Astrocyte (in vitro differentiated cells and primary cell): Measurements from ENCODE around the gene REEP1.

Source experiments
- EZH2 ChIP-seq: IDR thresholded peaks from 2 replicates; pipeline ENCODE4 v1.6.1; 2012; ENCODE audit warnings: mild to moderate bottlenecking, low read length, inconsistent platforms; ENCODE audit not compliant: insufficient read depth
- TF ChIP-seq, protein P1 (sequence below): IDR thresholded peaks from 2 replicates; pipeline ENCODE4 v1.5.1; 2011; ENCODE audit warnings: low read depth, mild to moderate bottlenecking, inconsistent platforms, low read length, moderate library complexity; ENCODE audit not compliant: insufficient read depth

DNA sequence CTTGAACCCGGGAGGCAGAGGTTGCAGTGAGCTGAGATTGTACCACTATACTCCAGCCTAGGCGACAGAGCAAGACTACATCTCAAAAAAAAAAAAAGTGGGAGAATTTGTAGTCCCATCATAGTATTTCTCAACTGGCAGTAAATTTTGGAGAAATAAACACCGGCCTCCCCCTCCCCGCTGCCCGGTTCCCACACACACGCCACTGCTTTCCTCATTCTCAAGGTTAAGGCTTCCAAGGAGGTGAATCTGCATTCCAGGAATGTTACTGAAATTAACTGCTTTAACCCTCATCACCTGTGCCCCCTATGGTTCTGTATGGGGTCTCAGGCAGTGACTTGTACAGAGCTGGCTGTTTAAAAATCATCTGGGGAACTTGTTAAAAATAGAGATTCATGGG is 88.2 kb downstream of the REEP1 start:
- TF ChIP-seq EZH2: no peak
- TF ChIP-seq, protein P1, sequence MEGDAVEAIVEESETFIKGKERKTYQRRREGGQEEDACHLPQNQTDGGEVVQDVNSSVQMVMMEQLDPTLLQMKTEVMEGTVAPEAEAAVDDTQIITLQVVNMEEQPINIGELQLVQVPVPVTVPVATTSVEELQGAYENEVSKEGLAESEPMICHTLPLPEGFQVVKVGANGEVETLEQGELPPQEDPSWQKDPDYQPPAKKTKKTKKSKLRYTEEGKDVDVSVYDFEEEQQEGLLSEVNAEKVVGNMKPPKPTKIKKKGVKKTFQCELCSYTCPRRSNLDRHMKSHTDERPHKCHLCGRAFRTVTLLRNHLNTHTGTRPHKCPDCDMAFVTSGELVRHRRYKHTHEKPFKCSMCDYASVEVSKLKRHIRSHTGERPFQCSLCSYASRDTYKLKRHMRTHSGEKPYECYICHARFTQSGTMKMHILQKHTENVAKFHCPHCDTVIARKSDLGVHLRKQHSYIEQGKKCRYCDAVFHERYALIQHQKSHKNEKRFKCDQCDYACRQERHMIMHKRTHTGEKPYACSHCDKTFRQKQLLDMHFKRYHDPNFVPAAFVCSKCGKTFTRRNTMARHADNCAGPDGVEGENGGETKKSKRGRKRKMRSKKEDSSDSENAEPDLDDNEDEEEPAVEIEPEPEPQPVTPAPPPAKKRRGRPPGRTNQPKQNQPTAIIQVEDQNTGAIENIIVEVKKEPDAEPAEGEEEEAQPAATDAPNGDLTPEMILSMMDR: no peak
